GM18909 (cell line): ENCODE results near the gene KCNIP1.

Experiments
- ATAC-seq: cut with Tn5 transposase; IDR thresholded peaks from one replicate; pipeline ENCODE4 v1.9.1; 2021; ENCODE audit warnings: mild to moderate bottlenecking; ENCODE audit not compliant: unreplicated experiment, poor library complexity

The KCNIP1 gene

GRCh38 chr5:170503990-170504596, at the start of gene KCNIP1:
TSS of gene KCNIP1 (plus strand) at chr5:170504020.
- no peak for ATAC-seq

GRCh38 chr5:170463426-170463825, 40.4 kb upstream of the KCNIP1 start:
- ATAC-seq, result no peak

- ATAC-seq, result no peak
Measured at GRCh38 chr5:170464280-170465127, 39.3 kb upstream of the KCNIP1 start.

- no peak for ATAC-seq
Measured at GRCh38 chr5:170466553-170466952, 37.3 kb upstream of the KCNIP1 start.

- ATAC-seq, result no peak
Measured at GRCh38 chr5:170466988-170467707, 36.7 kb upstream of the KCNIP1 start.

- no peak for ATAC-seq
Measured at GRCh38 chr5:170468633-170469285, 35.1 kb upstream of the KCNIP1 start.

- ATAC-seq, result no peak
Measured at GRCh38 chr5:170469414-170469813, 34.4 kb upstream of the KCNIP1 start.

- ATAC-seq, result no peak
Measured at GRCh38 chr5:170470275-170470674, 33.5 kb upstream of the KCNIP1 start.

GRCh38 chr5:170470808-170471404, 32.9 kb upstream of the KCNIP1 start:
- ATAC-seq, result no peak

GRCh38 chr5:170471551-170472178, 32.2 kb upstream of the KCNIP1 start:
- no peak for ATAC-seq

GRCh38 chr5:170473642-170474041, 30.2 kb upstream of the KCNIP1 start:
- ATAC-seq, result no peak

GRCh38 chr5:170474489-170475274, 29.1 kb upstream of the KCNIP1 start:
- no peak for ATAC-seq

- ATAC-seq, result no peak
Measured at GRCh38 chr5:170475294-170476000, 28.4 kb upstream of the KCNIP1 start.

GRCh38 chr5:170476704-170477103, 27.1 kb upstream of the KCNIP1 start:
- ATAC-seq, result no peak

GRCh38 chr5:170477906-170478305, 25.9 kb upstream of the KCNIP1 start:
- no peak for ATAC-seq

GRCh38 chr5:170478306-170478705, 25.5 kb upstream of the KCNIP1 start:
- no peak for ATAC-seq

- no peak for ATAC-seq
Measured at GRCh38 chr5:170479484-170479883, 24.3 kb upstream of the KCNIP1 start.

- ATAC-seq, result no peak
Measured at GRCh38 chr5:170480260-170480659, 23.6 kb upstream of the KCNIP1 start.
